Thyroid gland (tissue), 4 donors: Measurements from ENCODE around the gene NFAM1.

Experiments used
- CTCF ChIP-seq, 6 experiments: fragments of 200-600 bp in 3 of 6; fragments of 450-650 bp in 3 of 6; sonication (generic) in 3 of 6; IDR thresholded peaks; one replicate each; pipeline ENCODE4 v1.5.1; 2016 to 2019; ENCODE audit warnings: antibody characterized with exemption in 6 of 6, mild to moderate bottlenecking in 2 of 6, inconsistent platforms in 1 of 6, moderate library complexity in 1 of 6
- POLR2A ChIP-seq, 2 donors: fragments of 450-650 bp; IDR thresholded peaks; one replicate each; pipeline ENCODE4 v1.6.1; 2017; ENCODE audit warnings: antibody characterized with exemption in 2 of 2, mild to moderate bottlenecking in 2 of 2, moderate library complexity in 1 of 2

- no peak for TF ChIP-seq CTCF (IDR thresholded peaks at IDR 0.05)
- TF ChIP-seq POLR2A (IDR thresholded peaks at IDR 0.05): no peak
These were observed 23.9 kb downstream of the NFAM1 start for GRCh38 chr22:42408276-42408675.
